Kidney epithelial cell (primary cell): ENCODE results near the gene TFAP2C. TPM values are rescaled to one million over a fixed set of nuclear protein-coding genes. Genes with fewer than 3 reads are reported as not detected.
A peak's percentile ranks its signal among the peaks of the same experiment; 100 is the strongest.
"Not testable (repeated sequence)": the region's sequence is repeated elsewhere in the genome, so short reads cannot be mapped to it uniquely, and the experiment has no call there.

Experiments
- DNase-seq: peaks from one replicate; pipeline ENCODE4 v3.0.0-alpha.2; 2010; ENCODE audit warnings: low read depth
- H3K27me3 ChIP-seq: 2 replicates; pipeline ENCODE4 v1.6.0; 2011; ENCODE audit warnings: low read length; ENCODE audit not compliant: control insufficient read depth, insufficient read depth
- H3K36me3 ChIP-seq: 2 replicates; pipeline ENCODE4 v1.5.1; 2011; ENCODE audit warnings: low read length; ENCODE audit not compliant: control insufficient read depth, insufficient read depth
- H3K4me3 ChIP-seq: 2 replicates; pipeline ENCODE4 v1.5.1; 2011; ENCODE audit warnings: low read depth, mild to moderate bottlenecking, control low read depth, low read length
- total RNA-seq: library from RNA; depleted of rRNA; stranded (reverse); fragments of >200 nt; gene quantifications from 2 replicates; pipeline ENCODE4 v1.2.3, GENCODE V29; 2015
- TF ChIP-seq, protein P1 (sequence below): IDR thresholded peaks from 2 replicates; pipeline ENCODE4 v1.5.1; 2011; ENCODE audit warnings: mild to moderate bottlenecking, moderate library complexity, low read length, control low read depth, inconsistent platforms; ENCODE audit not compliant: insufficient read depth, poor library complexity, severe bottlenecking

Gene TFAP2C
- total RNA-seq, 1 donor from 2014 or later = 0.17 TPM

DNA sequence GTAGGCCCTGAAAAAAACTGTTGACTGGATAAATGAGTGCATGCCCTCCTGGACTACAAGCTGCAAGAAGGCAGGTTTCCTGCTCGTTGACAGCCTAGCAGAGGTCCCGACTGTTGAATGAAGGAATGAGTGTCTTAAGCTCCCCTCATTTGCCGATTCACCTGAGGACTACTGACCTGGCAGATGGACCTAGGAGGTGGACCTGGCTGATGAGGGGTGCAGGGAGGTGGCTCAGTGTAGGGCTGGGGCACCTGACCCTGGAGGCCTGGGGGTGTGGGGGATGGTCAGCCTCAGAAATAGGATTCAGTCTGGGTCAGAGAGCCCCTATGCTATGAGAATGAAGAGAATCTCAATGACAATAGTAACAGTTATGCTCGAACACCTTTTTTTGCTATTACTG lies 11.6 kb upstream of the TFAP2C start:
- TF ChIP-seq, protein P1, sequence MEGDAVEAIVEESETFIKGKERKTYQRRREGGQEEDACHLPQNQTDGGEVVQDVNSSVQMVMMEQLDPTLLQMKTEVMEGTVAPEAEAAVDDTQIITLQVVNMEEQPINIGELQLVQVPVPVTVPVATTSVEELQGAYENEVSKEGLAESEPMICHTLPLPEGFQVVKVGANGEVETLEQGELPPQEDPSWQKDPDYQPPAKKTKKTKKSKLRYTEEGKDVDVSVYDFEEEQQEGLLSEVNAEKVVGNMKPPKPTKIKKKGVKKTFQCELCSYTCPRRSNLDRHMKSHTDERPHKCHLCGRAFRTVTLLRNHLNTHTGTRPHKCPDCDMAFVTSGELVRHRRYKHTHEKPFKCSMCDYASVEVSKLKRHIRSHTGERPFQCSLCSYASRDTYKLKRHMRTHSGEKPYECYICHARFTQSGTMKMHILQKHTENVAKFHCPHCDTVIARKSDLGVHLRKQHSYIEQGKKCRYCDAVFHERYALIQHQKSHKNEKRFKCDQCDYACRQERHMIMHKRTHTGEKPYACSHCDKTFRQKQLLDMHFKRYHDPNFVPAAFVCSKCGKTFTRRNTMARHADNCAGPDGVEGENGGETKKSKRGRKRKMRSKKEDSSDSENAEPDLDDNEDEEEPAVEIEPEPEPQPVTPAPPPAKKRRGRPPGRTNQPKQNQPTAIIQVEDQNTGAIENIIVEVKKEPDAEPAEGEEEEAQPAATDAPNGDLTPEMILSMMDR = no peak
- H3K36me3 ChIP-seq = no peaks in the 10 kb centered on the region
- no peak overlapping the region for H3K4me3 ChIP-seq
- H3K27me3 ChIP-seq = no peaks in the 10 kb centered on the region
- DNase-seq = no peak

DNA sequence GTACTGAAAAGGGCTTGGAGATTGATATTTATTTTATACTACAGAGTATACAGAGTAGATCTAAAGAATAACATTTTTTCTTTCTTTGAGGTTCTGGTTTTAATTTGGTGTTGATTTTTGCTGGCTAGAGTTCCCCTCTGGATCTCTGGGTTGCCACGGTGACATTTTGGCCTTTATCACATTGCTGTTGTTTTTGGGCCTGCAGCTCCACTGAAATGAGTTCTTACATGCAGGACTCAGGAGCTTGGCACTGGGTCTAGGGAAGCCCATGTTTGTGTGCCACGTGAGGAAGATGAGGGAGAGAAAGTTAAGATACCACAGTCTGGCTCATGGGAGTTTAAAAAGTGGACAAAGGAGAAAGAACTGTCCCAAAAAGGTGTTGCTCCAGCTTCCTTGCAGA lies 7.4 kb upstream of the TFAP2C start:
- TF ChIP-seq, protein P1 = no peak
- no peak for DNase-seq
- peaks cover 24% of the 10 kb centered on the region for H3K27me3 ChIP-seq

DNA sequence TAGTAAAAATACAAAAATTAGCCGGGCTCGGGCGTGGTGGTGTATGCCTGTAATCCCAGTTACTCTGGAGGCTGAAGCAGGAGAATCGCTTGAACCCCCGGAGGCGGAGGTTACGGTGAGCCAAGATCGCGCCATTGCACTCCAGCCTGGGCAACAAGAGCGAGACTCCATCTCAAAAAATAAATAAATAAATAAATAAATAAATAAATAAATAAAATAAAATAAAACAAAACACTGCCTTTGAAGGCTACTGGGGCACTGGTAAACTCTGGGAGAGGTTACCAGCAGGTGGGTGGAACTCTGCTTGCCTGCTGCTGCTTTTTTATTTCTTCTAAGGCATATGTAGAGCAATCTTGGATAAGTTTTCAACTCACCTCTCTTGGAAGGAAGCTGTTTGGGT lies 5.2 kb upstream of the TFAP2C start:
- not testable (repeated sequence) for H3K36me3 ChIP-seq, H3K4me3 ChIP-seq, DNase-seq
- H3K27me3 ChIP-seq = peaks cover 46% of the 10 kb centered on the region

More for the DNA sequence above, 7.4 kb upstream of the TFAP2C start:
- Histone ChIP-seq H3K36me3 (no peaks in the 10 kb centered on the region), H3K4me3 (no peak overlapping the region)

DNA sequence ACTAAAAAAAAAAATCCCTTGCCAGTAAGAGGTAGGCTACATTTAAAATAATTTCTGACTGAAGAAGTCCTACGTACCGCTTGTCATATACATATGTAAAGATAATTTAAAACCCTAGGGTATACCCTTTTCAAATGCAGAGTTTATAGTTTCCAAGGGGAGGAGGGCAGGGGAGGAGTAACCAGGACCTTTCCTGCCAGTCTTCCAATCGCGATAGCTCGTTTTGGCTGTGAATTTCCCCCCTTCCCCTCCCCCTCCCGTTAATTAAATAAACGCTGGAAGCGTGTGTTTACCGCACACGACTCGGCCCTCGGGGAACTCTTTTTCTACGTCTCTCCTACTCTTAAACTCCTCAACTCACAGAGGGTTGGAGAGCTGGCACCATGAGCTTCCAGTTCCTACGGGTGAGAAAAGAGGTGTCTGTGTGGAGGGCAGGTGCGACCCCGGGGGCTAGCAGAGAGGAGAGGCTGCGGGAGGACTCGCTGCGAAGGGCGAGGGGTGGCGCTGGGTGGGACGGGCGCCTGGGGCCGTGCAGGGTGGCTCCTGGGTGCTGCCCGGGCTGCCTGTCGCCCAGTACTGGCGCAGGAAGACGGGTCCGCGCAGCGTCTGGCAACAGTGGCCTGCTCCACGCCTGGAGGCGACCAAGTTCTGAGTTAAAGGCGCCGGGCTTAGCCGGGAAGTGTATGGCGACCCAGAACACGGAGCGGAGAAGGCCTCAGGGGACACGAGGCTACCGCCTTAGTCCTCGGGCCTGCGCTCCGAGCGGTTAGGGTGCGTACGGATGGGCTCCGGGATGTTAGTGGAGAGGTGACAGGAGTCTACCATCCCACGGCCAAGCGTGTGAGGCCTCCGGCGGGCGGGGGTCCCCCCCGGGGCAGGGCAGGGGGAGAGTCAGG lies 4.1 kb upstream of the TFAP2C start:
- Histone ChIP-seq H3K4me3 (no peak overlapping the region), H3K36me3 (no peaks in the 10 kb centered on the region), H3K27me3 (peaks cover 57% of the 10 kb centered on the region)
- no peak for DNase-seq
- TF ChIP-seq, protein P1 = no peak

DNA sequence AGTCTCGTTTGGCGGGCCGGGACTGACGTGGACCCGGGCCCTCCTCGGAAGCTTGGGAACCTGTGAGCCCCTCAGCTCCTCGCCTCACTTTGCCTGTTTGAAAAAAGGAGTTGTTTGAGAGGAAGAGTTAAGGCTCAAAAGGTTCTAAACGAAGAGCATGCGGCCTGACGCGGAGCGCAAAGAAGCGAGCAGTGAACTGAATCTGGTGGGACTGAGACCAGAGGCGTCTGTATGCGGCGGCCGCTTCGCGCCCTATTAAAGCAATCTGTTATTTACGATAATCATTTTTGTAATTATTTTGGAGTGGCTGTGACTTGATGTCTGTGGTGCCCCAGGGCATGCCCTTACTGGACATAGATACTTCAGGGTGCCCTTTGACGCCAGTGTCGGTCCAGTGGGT lies 3.3 kb upstream of the TFAP2C start:
- DNase-seq = no peak
- Histone ChIP-seq H3K36me3 (no peaks in the 10 kb centered on the region), H3K4me3 (no peak overlapping the region), H3K27me3 (peaks cover 66% of the 10 kb centered on the region)
- TF ChIP-seq, protein P1 = no peak

DNA sequence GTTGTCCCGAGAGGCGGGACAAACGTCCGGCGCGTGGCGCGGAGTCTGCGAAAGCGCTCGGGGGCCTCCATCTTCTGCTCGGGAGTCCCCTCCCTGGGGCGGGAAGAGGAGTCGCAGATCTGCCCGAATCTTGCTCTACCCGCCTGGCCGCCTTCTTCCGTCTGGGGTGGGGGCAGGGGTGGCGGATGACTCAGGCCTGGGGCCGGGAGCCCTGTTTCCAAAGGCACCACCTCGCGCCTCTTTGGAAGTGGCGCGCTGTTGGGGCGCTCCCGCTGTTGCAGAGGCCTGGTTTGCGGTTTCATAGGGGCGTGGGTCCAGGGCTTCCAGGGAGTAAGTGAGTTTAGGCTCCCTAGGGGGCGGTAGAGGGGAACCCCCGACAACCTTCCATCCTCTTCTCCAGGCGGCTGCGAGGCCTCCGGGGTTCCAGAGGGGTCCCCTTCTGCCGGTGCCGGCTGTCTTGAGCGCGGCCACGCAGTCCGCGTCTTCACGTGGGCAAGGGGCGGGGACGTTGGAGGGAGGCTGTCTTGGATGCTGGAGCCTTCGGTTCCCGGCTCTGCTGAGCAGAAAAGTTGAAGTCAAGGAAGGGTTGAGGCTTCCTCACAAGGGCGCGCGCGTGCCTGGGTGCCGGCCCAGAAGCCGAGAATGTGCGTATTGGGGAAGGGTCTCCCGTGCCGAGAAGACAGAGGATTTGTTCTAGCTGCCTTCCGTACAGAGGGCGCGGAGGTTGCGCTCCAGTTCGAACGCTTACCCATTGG lies 2.6 kb upstream of the TFAP2C start:
- Histone ChIP-seq H3K27me3 (peaks cover 73% of the 10 kb centered on the region), H3K36me3 (no peaks in the 10 kb centered on the region), H3K4me3 (no peak overlapping the region)
- TF ChIP-seq, protein P1 = peak; percentile 40
- DNase-seq = no peak
